Adipocyte (in vitro differentiated cells): Measurements from ENCODE around the gene OR51Q1.

Experiments used
- DNase-seq: peaks from one replicate; pipeline ENCODE4 v3.0.0-alpha.2; 2015; ENCODE audit warnings: low read depth
- H3K27me3 ChIP-seq: replicated peaks from 2 replicates; pipeline ENCODE4 v1.7.0; 2013; ENCODE audit warnings: mild to moderate bottlenecking, low read length, moderate library complexity; ENCODE audit not compliant: control insufficient read depth, insufficient read depth
- H3K36me3 ChIP-seq: 2 replicates; pipeline ENCODE4 v1.7.0; 2013; ENCODE audit warnings: low read length, mild to moderate bottlenecking, moderate library complexity; ENCODE audit not compliant: control insufficient read depth, insufficient read depth, severe bottlenecking
- H3K4me1 ChIP-seq: 2 replicates; pipeline ENCODE4 v1.7.0; 2013; ENCODE audit warnings: mild to moderate bottlenecking, low read length, moderate library complexity; ENCODE audit not compliant: control insufficient read depth, insufficient read depth
- H3K4me3 ChIP-seq: 2 replicates; pipeline ENCODE4 v1.7.0; 2013; ENCODE audit warnings: mild to moderate bottlenecking, low read length, moderate library complexity
- H3K9ac ChIP-seq: 2 replicates; pipeline ENCODE4 v1.7.0; 2013; ENCODE audit warnings: mild to moderate bottlenecking, low read length, moderate library complexity
- H3K9me3 ChIP-seq: 2 replicates; pipeline ENCODE4 v1.7.0; 2013; ENCODE audit warnings: mild to moderate bottlenecking, low read length, moderate library complexity; ENCODE audit not compliant: control insufficient read depth

OR51Q1 gene, protein sequence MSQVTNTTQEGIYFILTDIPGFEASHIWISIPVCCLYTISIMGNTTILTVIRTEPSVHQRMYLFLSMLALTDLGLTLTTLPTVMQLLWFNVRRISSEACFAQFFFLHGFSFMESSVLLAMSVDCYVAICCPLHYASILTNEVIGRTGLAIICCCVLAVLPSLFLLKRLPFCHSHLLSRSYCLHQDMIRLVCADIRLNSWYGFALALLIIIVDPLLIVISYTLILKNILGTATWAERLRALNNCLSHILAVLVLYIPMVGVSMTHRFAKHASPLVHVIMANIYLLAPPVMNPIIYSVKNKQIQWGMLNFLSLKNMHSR

GRCh38 chr11:5421811-5422210 is at the start of gene OR51Q1:
Gene OR51Q1, plus strand, starts transcription at chr11:5422111. Its CDS starts 90 bp downstream, at chr11:5422201.
- H3K9ac ChIP-seq, result no peak within 1 kb of the TSS
- no peaks in the 10 kb centered on the region for H3K36me3 ChIP-seq
- H3K4me1 ChIP-seq, result no peaks in the 10 kb centered on the region
- no peak within 1 kb of the TSS for H3K4me3 ChIP-seq
- H3K9me3 ChIP-seq, result no peaks in the 10 kb centered on the region
- peaks cover 6% of the 10 kb centered on the region for H3K27me3 ChIP-seq
- DNase-seq, result no peak

DNA sequence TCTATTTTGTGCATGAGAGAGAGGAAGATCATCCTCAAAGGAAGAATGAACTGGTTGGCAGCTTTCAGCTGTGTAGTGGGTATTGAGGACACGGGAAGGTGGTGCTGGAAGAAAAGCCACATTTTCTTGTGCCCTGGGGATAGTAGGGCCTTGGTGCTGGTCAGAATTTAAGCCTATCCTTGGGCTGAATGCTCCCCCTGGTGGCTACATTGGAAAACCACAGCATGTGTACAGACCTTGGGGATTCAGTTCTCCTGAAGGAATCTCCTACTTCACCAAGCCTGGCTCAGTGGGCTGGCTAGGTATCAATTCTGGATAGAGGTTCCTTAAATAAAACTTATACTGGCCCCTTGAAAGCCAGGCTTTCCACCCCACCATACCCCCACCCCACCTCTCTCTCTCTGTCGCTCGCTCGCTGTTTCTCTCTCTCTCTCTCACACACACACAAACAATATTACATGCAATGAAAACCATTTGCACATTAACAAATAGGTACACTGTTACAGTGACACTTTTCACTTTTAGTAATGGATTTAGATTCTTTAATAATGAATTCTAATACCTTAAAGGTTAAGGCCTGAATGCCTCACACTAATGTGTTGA is 41.1 kb upstream of the OR51Q1 start:
- no peaks in the 10 kb centered on the region for H3K9me3 ChIP-seq
- H3K4me3 ChIP-seq, result no peak overlapping the region
- H3K36me3 ChIP-seq, result no peaks in the 10 kb centered on the region
- no peaks in the 10 kb centered on the region for H3K4me1 ChIP-seq
- no peak overlapping the region for H3K9ac ChIP-seq
- DNase-seq, result peak; percentile 88
- H3K27me3 ChIP-seq, result peaks cover 6% of the 10 kb centered on the region

DNA sequence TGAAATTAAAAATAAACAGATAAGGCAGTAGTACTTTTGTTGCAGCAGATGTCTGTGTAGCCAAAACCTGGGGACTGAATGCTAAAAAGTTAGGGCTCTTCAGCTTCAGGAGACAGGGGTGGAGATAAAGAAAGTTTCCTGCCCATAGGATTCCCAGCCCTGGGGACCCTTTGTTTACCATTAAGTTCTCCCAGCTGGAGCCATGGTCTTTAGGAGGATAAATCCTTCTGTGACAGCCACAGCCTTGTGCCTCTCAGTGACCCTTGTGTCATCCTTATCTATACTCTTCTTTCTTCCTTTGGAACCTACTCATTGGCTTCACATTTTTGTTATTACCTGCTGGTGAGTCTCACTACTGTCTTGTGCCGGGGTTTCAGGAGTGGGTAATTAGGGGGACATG is 38.3 kb upstream of the OR51Q1 start, which contains the start of gene OR51M1:
TSS of gene OR51M1 (plus strand) at position 237 of the 400 bp plus-strand sequence. CDS start 5,587 bp downstream, outside the sequence.
- H3K9ac ChIP-seq, result no peak within 1 kb of the TSS
- H3K27me3 ChIP-seq, result peaks cover 6% of the 10 kb centered on the region
- no peaks in the 10 kb centered on the region for H3K36me3 ChIP-seq
- H3K4me1 ChIP-seq, result no peaks in the 10 kb centered on the region
- H3K4me3 ChIP-seq, result no peak within 1 kb of the TSS
- no peaks in the 10 kb centered on the region for H3K9me3 ChIP-seq
- no peak for DNase-seq

GRCh38 chr11:5384335-5384734 is 37.6 kb upstream of the OR51Q1 start:
- no peak overlapping the region for H3K9ac ChIP-seq
- H3K36me3 ChIP-seq, result no peaks in the 10 kb centered on the region
- peaks cover 6% of the 10 kb centered on the region for H3K27me3 ChIP-seq
- H3K4me1 ChIP-seq, result no peaks in the 10 kb centered on the region
- no peaks in the 10 kb centered on the region for H3K9me3 ChIP-seq
- DNase-seq, result no peak
- no peak overlapping the region for H3K4me3 ChIP-seq

GRCh38 chr11:5390210-5390609 is 31.7 kb upstream of the OR51Q1 start:
- no peak overlapping the region for H3K9ac ChIP-seq
- no peak for DNase-seq
- peaks cover 4% of the 10 kb centered on the region for H3K27me3 ChIP-seq
- no peaks in the 10 kb centered on the region for H3K4me1 ChIP-seq
- H3K4me3 ChIP-seq, result no peak overlapping the region
- H3K36me3 ChIP-seq, result no peaks in the 10 kb centered on the region
- H3K9me3 ChIP-seq, result no peaks in the 10 kb centered on the region

DNA sequence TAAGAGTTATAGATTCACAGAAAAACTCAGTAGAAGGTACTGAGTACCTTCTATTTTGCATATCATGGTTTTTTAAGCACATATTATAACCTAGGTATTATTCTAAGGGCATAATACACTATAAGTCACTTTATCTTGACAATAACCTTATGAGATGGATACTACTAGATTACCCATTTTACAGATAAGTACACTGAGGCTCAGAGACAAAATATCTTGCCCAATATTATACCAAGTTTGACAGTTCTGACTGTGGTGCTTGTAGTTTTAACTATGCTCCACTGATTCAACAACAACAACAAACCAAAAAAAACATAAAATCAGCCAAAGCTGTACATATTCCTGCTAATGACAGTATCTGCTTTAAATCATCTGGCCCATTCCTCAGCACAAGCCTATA is 27.8 kb upstream of the OR51Q1 start:
- no peak overlapping the region for H3K9ac ChIP-seq
- no peak overlapping the region for H3K4me3 ChIP-seq
- H3K36me3 ChIP-seq, result no peaks in the 10 kb centered on the region
- H3K4me1 ChIP-seq, result no peaks in the 10 kb centered on the region
- H3K9me3 ChIP-seq, result no peaks in the 10 kb centered on the region
- no peak for DNase-seq
- H3K27me3 ChIP-seq, result peaks cover 10% of the 10 kb centered on the region

GRCh38 chr11:5398936-5399335 is 23.0 kb upstream of the OR51Q1 start:
- Histone ChIP-seq H3K9me3 (no peaks in the 10 kb centered on the region), H3K36me3 (no peaks in the 10 kb centered on the region), H3K9ac (no peak overlapping the region), H3K4me1 (no peaks in the 10 kb centered on the region), H3K4me3 (no peak overlapping the region), H3K27me3 (peaks cover 16% of the 10 kb centered on the region)
- DNase-seq, result no peak

DNA sequence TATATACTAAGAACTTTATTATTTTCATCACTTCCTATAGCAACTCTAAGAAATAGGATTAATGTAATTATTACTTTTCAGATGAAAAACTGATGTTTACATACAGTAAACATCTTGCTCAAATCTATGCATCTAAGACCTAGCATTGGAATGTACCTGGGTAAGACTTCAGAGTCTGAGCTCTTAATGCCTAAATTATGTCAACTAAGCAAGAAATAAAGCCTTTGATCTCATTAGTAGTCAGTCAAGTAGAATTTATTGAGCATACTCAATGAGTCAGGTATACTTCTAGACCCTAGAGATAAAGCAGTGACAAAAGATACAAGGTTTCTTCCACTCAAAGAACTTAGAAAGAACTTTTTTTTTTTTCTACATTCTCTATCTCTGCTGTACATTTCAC is 16.7 kb upstream of the OR51Q1 start:
- Histone ChIP-seq H3K36me3 (no peaks in the 10 kb centered on the region), H3K4me1 (no peaks in the 10 kb centered on the region), H3K4me3 (no peak overlapping the region), H3K9me3 (no peaks in the 10 kb centered on the region), H3K9ac (no peak overlapping the region), H3K27me3 (peaks cover 6% of the 10 kb centered on the region)
- DNase-seq, result no peak

DNA sequence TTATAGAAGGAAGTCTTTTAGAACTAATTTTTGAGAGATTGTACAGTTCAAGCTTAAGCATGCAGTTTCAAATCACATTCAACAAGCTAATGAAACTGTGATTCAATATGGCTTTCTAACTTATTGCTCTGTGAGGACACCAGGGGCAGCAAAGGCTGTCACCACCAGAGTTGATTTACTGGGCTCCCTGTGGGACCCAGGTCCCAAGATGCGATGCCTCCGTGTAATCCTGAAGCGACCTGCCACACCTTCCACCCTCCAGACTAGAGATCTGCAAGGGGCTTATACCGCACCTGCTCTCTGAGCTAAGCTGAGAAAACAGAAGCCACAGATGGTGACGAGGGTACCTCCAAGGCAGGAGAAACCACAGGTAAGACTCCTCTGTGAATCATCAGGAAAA is 918 bp upstream of the OR51Q1 start:
- H3K36me3 ChIP-seq, result no peaks in the 10 kb centered on the region
- no peaks in the 10 kb centered on the region for H3K9me3 ChIP-seq
- no peak for DNase-seq
- H3K4me1 ChIP-seq, result no peaks in the 10 kb centered on the region
- peaks cover 6% of the 10 kb centered on the region for H3K27me3 ChIP-seq
- no peak overlapping the region for H3K9ac ChIP-seq
- no peak overlapping the region for H3K4me3 ChIP-seq

DNA sequence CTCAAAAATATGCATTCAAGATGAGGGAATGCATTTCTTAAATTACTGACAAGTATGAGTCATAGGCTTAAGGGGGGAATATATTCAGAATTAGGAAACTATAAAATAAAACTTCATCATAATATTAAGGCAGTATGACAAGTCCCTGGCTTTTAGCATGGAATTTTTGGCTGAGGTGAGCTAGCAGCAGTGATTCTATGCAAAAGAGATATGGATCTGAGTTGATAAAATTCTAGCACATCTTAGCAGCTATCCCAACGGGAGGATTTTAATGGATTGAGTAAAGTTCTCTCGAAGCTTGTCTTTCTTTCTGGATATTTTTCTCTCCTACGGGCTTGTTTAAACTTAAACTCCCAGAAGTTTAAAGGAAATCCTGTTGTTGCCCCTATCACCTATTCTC is 1.2 kb downstream of the OR51Q1 start:
- Histone ChIP-seq H3K27me3 (peaks cover 6% of the 10 kb centered on the region), H3K4me1 (no peaks in the 10 kb centered on the region), H3K9ac (no peak overlapping the region), H3K9me3 (no peaks in the 10 kb centered on the region), H3K4me3 (no peak overlapping the region), H3K36me3 (no peaks in the 10 kb centered on the region)
- DNase-seq, result no peak

DNA sequence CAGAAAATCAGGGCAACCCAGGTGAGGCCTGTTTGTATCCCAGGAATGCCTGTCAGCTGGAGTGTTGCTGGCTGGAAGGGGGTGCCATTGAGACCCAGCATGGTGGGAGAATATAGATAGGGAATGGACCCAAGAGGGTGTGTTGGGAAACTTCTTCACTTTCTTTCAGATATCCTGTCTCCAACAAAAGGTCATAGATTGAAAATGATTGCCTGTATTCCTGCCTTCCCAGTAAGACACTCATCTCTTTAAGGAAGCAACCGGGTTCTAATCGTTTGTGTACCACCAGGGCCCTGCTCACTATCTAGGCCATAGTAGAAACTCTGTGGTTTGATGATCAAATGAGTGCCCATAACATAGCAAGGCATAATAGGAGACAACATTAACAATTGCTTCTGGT is 19.5 kb downstream of the OR51Q1 start, which contains the start of gene OR51I1:
TSS of gene OR51I1 (minus strand) at position 101 of the 400 bp plus-strand sequence. CDS start at position 101, 0 bp downstream.
- H3K36me3 ChIP-seq, result no peaks in the 10 kb centered on the region
- H3K9ac ChIP-seq, result no peak within 1 kb of the TSS
- no peaks in the 10 kb centered on the region for H3K9me3 ChIP-seq
- H3K27me3 ChIP-seq, result peaks cover 7% of the 10 kb centered on the region
- H3K4me1 ChIP-seq, result no peaks in the 10 kb centered on the region
- no peak within 1 kb of the TSS for H3K4me3 ChIP-seq
- DNase-seq, result no peak
